Upper lobe of right lung (tissue), 1 donor: ENCODE data around the gene TEX261. TPM values are rescaled to one million over a fixed set of nuclear protein-coding genes. Genes with fewer than 3 reads are reported as not detected.

Source experiments
- ATAC-seq: fragments of 200-7000 bp; cut with Tn5 transposase; one replicate; pipeline ENCODE4 v1.9.1; 2020; ENCODE audit warnings: mild to moderate bottlenecking, moderate library complexity
- DNase-seq: peaks from one replicate; pipeline ENCODE4 v3.0.0-alpha.2; 2020
- H3K27ac ChIP-seq: fragments of 200-600 bp; one replicate; pipeline ENCODE4 v1.8.0; 2022
- H3K27me3 ChIP-seq: fragments of 200-600 bp; one replicate; pipeline ENCODE4 v1.8.0; 2022; ENCODE audit warnings: mild to moderate bottlenecking
- H3K36me3 ChIP-seq: fragments of 200-600 bp; one replicate; pipeline ENCODE4 v1.8.0; 2022
- H3K4me1 ChIP-seq: fragments of 200-600 bp; one replicate; pipeline ENCODE4 v1.8.0; 2022
- H3K4me3 ChIP-seq: fragments of 200-600 bp; one replicate; pipeline ENCODE4 v1.8.0; 2022; ENCODE audit warnings: mild to moderate bottlenecking
- H3K9me3 ChIP-seq: fragments of 200-600 bp; one replicate; pipeline ENCODE4 v1.8.0; 2022
- CTCF ChIP-seq: fragments of 200-600 bp; IDR thresholded peaks from one replicate; pipeline ENCODE4 v1.8.0; 2022; ENCODE audit warnings: antibody characterized with exemption
- intact Hi-C: fragments of 100-400 bp; cut with DNase I; formaldehyde crosslinking; loops from one replicate; pipeline ENCODE4 v1.11.0; 2022
- total RNA-seq: library from RNA; stranded (reverse); fragmentation: NEBNext Ultra II Directional; extraction: Animal tissue kit (Norgen Biotek cat#: 25700); gene quantifications from one replicate; pipeline ENCODE4 v1.2.1, GENCODE V29; 2021
- donor health status: DM: no; HTN: yes; CAD: no; lungs with severe emphysema.

The TEX261 gene
- total RNA-seq, 1 donor from 2014 or later, result 63.1 TPM

GRCh38 chr2:70975237-70975636, 19.4 kb downstream of the TEX261 start:
- Histone ChIP-seq H3K36me3 (no peaks in the 10 kb centered on the region), H3K4me1 (peaks cover 9% of the 10 kb centered on the region), H3K27ac (no peak overlapping the region), H3K27me3 (no peaks in the 10 kb centered on the region), H3K4me3 (no peak overlapping the region), H3K9me3 (no peaks in the 10 kb centered on the region)
- DNase-seq (no peak), ATAC-seq (no peak)
- intact Hi-C loops, result no loop called here
- TF ChIP-seq CTCF, result no peak

- no peak for ATAC-seq
- no peak for TF ChIP-seq CTCF
- H3K9me3 ChIP-seq, result no peaks in the 10 kb centered on the region
- DNase-seq, result no peak
- no peak overlapping the region for H3K27ac ChIP-seq
- intact Hi-C loops, result no loop called here
- no peaks in the 10 kb centered on the region for H3K36me3 ChIP-seq
- H3K4me1 ChIP-seq, result peaks cover 9% of the 10 kb centered on the region
- no peaks in the 10 kb centered on the region for H3K27me3 ChIP-seq
- H3K4me3 ChIP-seq, result no peak overlapping the region
Observed at GRCh38 chr2:70974592-70974991, 20.1 kb downstream of the TEX261 start.

GRCh38 chr2:70967189-70967588, 27.5 kb downstream of the TEX261 start:
- intact Hi-C loops, result no loop called here
- Histone ChIP-seq H3K27ac (no peak overlapping the region), H3K27me3 (peaks cover 18% of the 10 kb centered on the region), H3K4me1 (peaks cover 7% of the 10 kb centered on the region), H3K9me3 (no peaks in the 10 kb centered on the region), H3K36me3 (no peaks in the 10 kb centered on the region), H3K4me3 (no peak overlapping the region)
- DNase-seq, result no peak
- no peak for TF ChIP-seq CTCF
- no peak for ATAC-seq

- H3K4me1 ChIP-seq, result peaks cover 7% of the 10 kb centered on the region
- H3K27ac ChIP-seq, result no peak overlapping the region
- ATAC-seq (no peak), DNase-seq (no peak)
- no peaks in the 10 kb centered on the region for H3K9me3 ChIP-seq
- intact Hi-C loops, result no loop called here
- no peak for TF ChIP-seq CTCF
- peaks cover 18% of the 10 kb centered on the region for H3K27me3 ChIP-seq
- H3K4me3 ChIP-seq, result no peak overlapping the region
- no peaks in the 10 kb centered on the region for H3K36me3 ChIP-seq
Observed at GRCh38 chr2:70966681-70967080, 28.0 kb downstream of the TEX261 start.

- Histone ChIP-seq H3K27me3 (peaks cover 18% of the 10 kb centered on the region), H3K27ac (no peak overlapping the region), H3K9me3 (no peaks in the 10 kb centered on the region), H3K4me1 (peaks cover 7% of the 10 kb centered on the region), H3K36me3 (no peaks in the 10 kb centered on the region), H3K4me3 (peak overlapping the region; percentile 44)
- intact Hi-C loops, result no loop called here
- no peak for TF ChIP-seq CTCF
- DNase-seq (no peak), ATAC-seq (no peak)
Observed at GRCh38 chr2:70965506-70965905, 29.2 kb downstream of the TEX261 start.
